H1 (cell line): ENCODE results near the gene STAT3. TPM values are rescaled to one million over a fixed set of nuclear protein-coding genes. Genes with fewer than 3 reads are reported as not detected.

Source experiments
- CTCF ChIA-PET: fragments of 300-600 bp; sonication (Branson Sonifier 250); formaldehyde crosslinking; loops from one replicate; lab custom pipeline; 2021; ENCODE audit not compliant: partially characterized antibody; lab: Charles Lee
- POLR2A ChIA-PET: fragments of 300-600 bp; sonication (Branson Sonifier 250); formaldehyde crosslinking; loops from one replicate; lab custom pipeline; 2021; ENCODE audit warnings: inconsistent platforms; ENCODE audit not compliant: partially characterized antibody; lab: Charles Lee
- DNase-seq, 2 experiments: peaks; one replicate each; pipeline versions ENCODE4 v3.0.0 to v3.0.0-alpha.2; 2010 to 2022; ENCODE audit warnings: low spot score in 2 of 2, low read depth in 1 of 2, mixed read lengths in 1 of 2
- FAIRE-seq: peaks from 2 replicates; lab custom pipeline; 2011; peaks lifted over from hg19 to GRCh38; lab: Jason Lieb, UNC
- H2AFZ ChIP-seq: 2 replicates; pipeline ENCODE4 v1.8.1; 2012; ENCODE audit warnings: low read length, inconsistent platforms
- H2AK5ac ChIP-seq: 2 replicates; pipeline ENCODE4 v1.6.1; 2013; ENCODE audit warnings: low read depth, low read length
- H2BK120ac ChIP-seq: replicated peaks from 2 replicates; pipeline ENCODE3; 2013; ENCODE audit warnings: low read depth, low read length, inconsistent platforms
- H2BK12ac ChIP-seq: 2 replicates; pipeline ENCODE4 v1.6.1; 2013; ENCODE audit warnings: low read depth, low read length
- H2BK15ac ChIP-seq: 2 replicates; pipeline ENCODE4 v1.6.1; 2013; ENCODE audit warnings: low read length
- H2BK20ac ChIP-seq: 2 replicates; pipeline ENCODE4 v1.6.1; 2013; ENCODE audit warnings: low read length
- H2BK5ac ChIP-seq: 2 replicates; pipeline ENCODE4 v1.6.1; 2013; ENCODE audit warnings: low read depth, low read length
- H3K14ac ChIP-seq: 2 replicates; pipeline ENCODE4 v1.6.1; 2013; ENCODE audit warnings: inconsistent platforms; ENCODE audit not compliant: insufficient read length
- H3K18ac ChIP-seq: 2 replicates; pipeline ENCODE4 v1.6.1; 2013; ENCODE audit warnings: low read length; ENCODE audit errors: extremely low read depth
- H3K23ac ChIP-seq: 2 replicates; pipeline ENCODE4 v1.6.1; 2013; ENCODE audit warnings: inconsistent platforms; ENCODE audit not compliant: insufficient read length
- H3K23me2 ChIP-seq: 2 replicates; pipeline ENCODE4 v1.6.1; 2013; ENCODE audit warnings: low read depth, low read length
- H3K27ac ChIP-seq: 2 replicates; pipeline ENCODE4 v1.6.1; 2011; ENCODE audit warnings: low read depth, low read length, inconsistent platforms
- H3K27me3 ChIP-seq, 4 experiments: replicated peaks in 1 of 4; 1 replicate in 1 of 4; 2 replicates in 3 of 4; pipeline versions ENCODE4 v1.6.1 to v1.8.1; 2011 to 2013; ENCODE audit warnings: low read length in 3 of 4, mild to moderate bottlenecking in 3 of 4, inconsistent platforms in 2 of 4, mixed read lengths in 2 of 4, moderate library complexity in 1 of 4; ENCODE audit not compliant: control insufficient read depth in 3 of 4, insufficient read depth in 3 of 4; ENCODE audit errors: extremely low read depth in 1 of 4
- H3K36me3 ChIP-seq, 4 experiments: 2 replicates each; pipeline versions ENCODE4 v1.6.1 to v1.8.1; 2011 to 2013; ENCODE audit warnings: mild to moderate bottlenecking in 4 of 4, low read length in 3 of 4, moderate library complexity in 2 of 4, control low read depth in 1 of 4, inconsistent platforms in 1 of 4; ENCODE audit not compliant: insufficient read depth in 4 of 4, control insufficient read depth in 2 of 4
- H3K4ac ChIP-seq: replicated peaks from 2 replicates; pipeline ENCODE3; 2013; ENCODE audit warnings: low read length, low read depth, mixed read lengths, inconsistent platforms; ENCODE audit not compliant: insufficient read length
- H3K4me1 ChIP-seq, 4 experiments: replicated peaks in 1 of 4; 1 replicate in 1 of 4; 2 replicates in 3 of 4; pipeline versions ENCODE4 v1.6.1 to v1.8.1; 2011 to 2013; ENCODE audit warnings: low read length in 3 of 4, inconsistent platforms in 2 of 4, mixed read lengths in 1 of 4; ENCODE audit not compliant: insufficient read depth in 4 of 4, control insufficient read depth in 3 of 4
- H3K4me2 ChIP-seq, 2 experiments: 2 replicates each; pipeline versions ENCODE4 v1.6.1 to v1.8.1; 2011 to 2013; ENCODE audit warnings: low read depth in 2 of 2, low read length in 2 of 2, control low read depth in 1 of 2, inconsistent platforms in 1 of 2, mild to moderate bottlenecking in 1 of 2; ENCODE audit not compliant: insufficient read depth in 1 of 2
- H3K4me3 ChIP-seq, 4 experiments: fragments of 200-600, 300-600 bp in 1 of 4; sonication (generic), shearing (Covaris generic), sonication (Bioruptor Twin) in 1 of 4; 2 replicates each; pipeline versions ENCODE4 v1.5.1 to v1.8.1; 2011 to 2016; ENCODE audit warnings: low read length in 4 of 4, low read depth in 3 of 4, control low read depth in 2 of 4, inconsistent platforms in 2 of 4, mild to moderate bottlenecking in 2 of 4, mixed read lengths in 1 of 4, moderate library complexity in 1 of 4; ENCODE audit not compliant: insufficient read depth in 2 of 4; ENCODE audit errors: extremely low read depth in 1 of 4
- H3K56ac ChIP-seq: replicated peaks from 2 replicates; pipeline ENCODE3; 2013; ENCODE audit warnings: low read depth, mild to moderate bottlenecking, mixed read lengths, low read length, inconsistent platforms; ENCODE audit not compliant: insufficient read length
- H3K79me1 ChIP-seq: 2 replicates; pipeline ENCODE4 v1.6.1; 2013; ENCODE audit warnings: low read depth, low read length, control low read depth
- H3K79me2 ChIP-seq, 2 experiments: 2 replicates each; pipeline versions ENCODE4 v1.6.1 to v1.8.1; 2012 to 2013; ENCODE audit warnings: low read length in 2 of 2, mild to moderate bottlenecking in 2 of 2, inconsistent platforms in 1 of 2; ENCODE audit not compliant: insufficient read depth in 2 of 2, control insufficient read depth in 1 of 2
- H3K9ac ChIP-seq, 4 experiments: replicated peaks in 1 of 4; 1 replicate in 1 of 4; 2 replicates in 3 of 4; pipeline versions ENCODE4 v1.6.1 to v1.8.1; 2011 to 2013; ENCODE audit warnings: low read depth in 3 of 4, low read length in 3 of 4, control low read depth in 2 of 4, mild to moderate bottlenecking in 2 of 4, moderate library complexity in 2 of 4, inconsistent platforms in 1 of 4; ENCODE audit errors: extremely low read depth in 1 of 4
- H3K9me3 ChIP-seq, 2 experiments: 2 replicates each; pipeline versions ENCODE4 v1.6.1 to v1.8.1; 2012 to 2013; ENCODE audit warnings: mild to moderate bottlenecking in 2 of 2, moderate library complexity in 2 of 2, control low read depth in 1 of 2, inconsistent platforms in 1 of 2, low read depth in 1 of 2, low read length in 1 of 2, mixed read lengths in 1 of 2; ENCODE audit not compliant: insufficient read depth in 2 of 2
- H4K20me1 ChIP-seq, 2 experiments: replicated peaks in 1 of 2; 2 replicates each; pipeline versions ENCODE3 to v1.8.1; 2011 to 2013; ENCODE audit warnings: inconsistent platforms in 2 of 2, low read length in 2 of 2, mild to moderate bottlenecking in 1 of 2; ENCODE audit not compliant: insufficient read depth in 2 of 2, control insufficient read depth in 1 of 2
- H4K5ac ChIP-seq: 2 replicates; pipeline ENCODE4 v1.6.1; 2013; ENCODE audit warnings: low read length, low read depth, mixed read lengths, inconsistent platforms; ENCODE audit not compliant: insufficient read length
- H4K8ac ChIP-seq: 2 replicates; pipeline ENCODE4 v1.8.0; 2013; ENCODE audit warnings: mild to moderate bottlenecking, moderate library complexity, low read length, inconsistent platforms; ENCODE audit not compliant: insufficient read depth; ENCODE audit errors: extremely low read depth
- H4K91ac ChIP-seq: replicated peaks from 2 replicates; pipeline ENCODE3; 2013; ENCODE audit warnings: low read length, mixed read lengths, inconsistent platforms; ENCODE audit not compliant: insufficient read length
- ATF2 ChIP-seq: IDR thresholded peaks from 2 replicates; pipeline ENCODE4 v1.6.1; 2012; ENCODE audit warnings: low read length, inconsistent platforms
- CBX8 ChIP-seq: fragments of 300-800, 300-1000 bp; sonication (generic); IDR thresholded peaks from 2 replicates; pipeline ENCODE4 v1.7.1; 2016; ENCODE audit warnings: low read depth, low read length, borderline replicate concordance
- KDM1A ChIP-seq: fragments of 200-600, 300-600 bp; sonication (generic); IDR thresholded peaks from 2 replicates; pipeline ENCODE4 v1.7.1; 2016; ENCODE audit warnings: mild to moderate bottlenecking, low read length, borderline replicate concordance
- KDM5A ChIP-seq: fragments of 200-600 bp; IDR thresholded peaks from 2 replicates; pipeline ENCODE4 v1.7.1; 2012; ENCODE audit warnings: mild to moderate bottlenecking, low read length, inconsistent platforms, mixed read lengths
- SP1 ChIP-seq: IDR thresholded peaks from 2 replicates; pipeline ENCODE4 v1.6.1; 2011; ENCODE audit warnings: low read depth, low read length
- SP2 ChIP-seq: IDR thresholded peaks from 2 replicates; pipeline ENCODE4 v1.6.1; 2012; ENCODE audit warnings: mild to moderate bottlenecking, low read length, inconsistent platforms
- polyA plus RNA-seq, 7 experiments: library from polyadenylated mRNA; depleted of rRNA in 3 of 7; stranded (reverse) in 5 of 7; unstranded in 2 of 7; fragments of >200 nt in 5 of 7; fragments of 200-250 nt in 2 of 7; gene quantifications; 1 replicate in 5 of 7; 2 replicates in 1 of 7; 4 replicates in 1 of 7; pipeline versions ENCODE4 v1.2.1 to v1.2.3, GENCODE V29; 2011 to 2013; ENCODE audit warnings: missing spikeins in 2 of 7, mixed read lengths in 2 of 7
- total RNA-seq: library from RNA; stranded (reverse); fragmentation: NEBNext Ultra II Directional; extraction: Animal tissue kit (Norgen Biotek cat#: 25700); gene quantifications from 2 replicates; pipeline ENCODE4 v1.2.1, GENCODE V29; 2021

Gene STAT3
- total and polyA plus RNA-seq, 2 of the 8 experiments (the other 6 are each of a cell fraction or from before 2014, with no cell fraction given) = 38.4 to 94.1 TPM

DNA sequence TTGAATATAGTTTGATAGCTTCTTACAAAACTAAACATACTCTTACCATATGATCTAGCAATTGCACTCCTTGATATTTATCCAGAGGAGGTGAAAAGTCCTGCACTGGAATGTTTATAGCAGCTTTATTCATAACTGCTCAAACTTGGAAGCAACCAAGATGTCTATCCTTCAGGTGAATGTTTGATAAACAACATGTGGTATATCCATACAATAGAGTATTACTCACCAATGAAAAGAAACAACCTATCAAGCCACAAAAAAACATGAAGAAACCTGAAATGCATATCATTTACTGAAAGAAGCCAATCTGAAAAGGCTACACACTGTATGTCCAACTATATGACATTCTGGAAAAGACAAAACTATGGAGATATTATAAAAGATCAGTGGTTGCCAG, 16.1 kb downstream of the STAT3 start:
- no peak for TF ChIP-seq KDM5A
- TF ChIP-seq KDM1A = 0 out of 2 replicates have a peak, but pooled peaks have one; percentile 28
- TF ChIP-seq SP2 = no peak
- no peak for TF ChIP-seq SP1
- no peak for TF ChIP-seq ATF2
- TF ChIP-seq CBX8 = no peak
- peaks cover 2 to 4% of the 10 kb centered on the region in 2 experiments; a peak in 1 of 4 replicates for H3K9me3 ChIP-seq
- H3K27me3 ChIP-seq = no peaks in the 10 kb centered on the region
- POLR2A ChIA-PET = no interaction called here
- no peak overlapping the region for H3K18ac ChIP-seq
- H3K4ac ChIP-seq = no peak overlapping the region
- no peak overlapping the region for H3K27ac ChIP-seq
- no peak overlapping the region for H3K56ac ChIP-seq
- no peak overlapping the region for H4K91ac ChIP-seq
- DNase-seq (no peak), FAIRE-seq (no peak)
- H4K5ac ChIP-seq = no peak overlapping the region
- CTCF ChIA-PET = interaction anchor here (0.6 to 0.9 kb wide), 2 partner anchors 51 to 597 kb away, joined by 3 read pairs; no protein-coding TSS in a partner anchor
- no peak overlapping the region for H2BK12ac ChIP-seq
- H2BK5ac ChIP-seq = no peak overlapping the region
- peaks cover 3 to 84% of the 10 kb centered on the region in 2 experiments; a peak in 3 of 4 replicates for H3K79me2 ChIP-seq
- H3K23me2 ChIP-seq = no peaks in the 10 kb centered on the region; the same call in 1 of the 2 replicates
- H3K14ac ChIP-seq = no peak overlapping the region
- no peak overlapping the region for H4K8ac ChIP-seq
- peaks cover 0 to 4% (median 2%) of the 10 kb centered on the region in 4 experiments; a peak in 2 of 7 replicates for H3K4me1 ChIP-seq
- H3K9ac ChIP-seq = no peak overlapping the region
- H3K4me3 ChIP-seq = no peak overlapping the region
- no peak overlapping the region for H2BK15ac ChIP-seq
- H3K23ac ChIP-seq = no peak overlapping the region
- H3K36me3 ChIP-seq = peaks cover 0 to 5% (median 2%) of the 10 kb centered on the region in 4 experiments; a peak in 2 of 8 replicates
- H2AFZ ChIP-seq = no peak overlapping the region
- no peak overlapping the region for H2BK20ac ChIP-seq
- H3K79me1 ChIP-seq = peaks cover 3% of the 10 kb centered on the region; the same call in 1 of the 2 replicates
- no peak overlapping the region for H2AK5ac ChIP-seq
- no peak overlapping the region for H2BK120ac ChIP-seq
- H4K20me1 ChIP-seq = no peaks in the 10 kb centered on the region
- no peak overlapping the region for H3K4me2 ChIP-seq
